HG02884 (cell line): Measurements from ENCODE around the gene CDC42.
"Not testable (repeated sequence)": the region's sequence is repeated elsewhere in the genome, so short reads cannot be mapped to it uniquely, and the experiment has no call there.

Experiments used
- ATAC-seq: cut with Tn5 transposase; IDR thresholded peaks from one replicate; pipeline ENCODE4 v1.9.1; 2021; ENCODE audit warnings: mild to moderate bottlenecking, moderate library complexity; ENCODE audit not compliant: unreplicated experiment

CDC42 gene

DNA sequence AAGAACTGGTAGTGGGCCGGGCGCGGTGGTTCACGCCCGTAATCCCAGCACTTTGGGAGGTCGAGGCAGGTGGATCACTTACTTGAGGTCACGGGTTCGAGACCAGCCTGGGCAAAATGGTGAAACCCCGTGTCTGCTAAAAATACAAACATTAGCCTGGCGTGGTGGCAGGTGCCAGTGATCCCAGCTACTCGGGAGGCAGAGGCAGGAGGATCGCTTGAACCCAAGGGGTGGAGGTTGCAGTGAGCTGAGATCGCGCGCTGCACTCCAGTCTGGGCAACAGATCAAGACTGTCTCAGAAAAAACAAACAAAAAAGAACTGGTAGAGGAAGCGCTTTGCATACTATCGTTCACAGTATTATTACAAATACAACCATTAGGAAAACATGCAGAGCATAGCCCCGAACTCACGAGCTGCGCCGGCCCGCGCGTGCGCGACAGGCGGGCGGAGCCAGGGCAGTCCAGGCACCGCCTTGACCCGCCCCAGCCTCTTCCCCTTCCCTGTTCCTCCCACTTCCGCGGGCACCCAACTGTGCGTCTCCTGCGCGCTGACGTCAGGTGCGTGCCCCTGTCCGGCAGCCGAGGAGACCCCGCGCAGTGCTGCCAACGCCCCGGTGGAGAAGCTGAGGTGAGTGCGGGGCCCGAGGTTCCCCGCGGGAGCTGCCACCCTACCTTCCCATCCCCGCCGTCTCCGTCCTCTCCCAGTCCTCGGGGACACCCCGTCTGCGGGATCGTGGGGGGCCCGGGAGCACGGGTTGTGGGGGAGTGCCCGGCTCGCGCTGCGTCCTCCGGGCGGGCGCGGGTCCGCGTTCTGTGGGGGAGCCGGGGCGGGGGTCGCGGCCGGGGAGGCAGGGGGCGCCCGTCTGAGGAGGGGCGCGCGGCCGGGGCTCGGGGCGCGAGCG lies at the start of gene CDC42:
Gene CDC42, plus strand, starts transcription at position 595 of the 902 bp plus-strand sequence. CDS start 25,770 bp downstream, outside the sequence.
- ATAC-seq, result peak; percentile 79

DNA sequence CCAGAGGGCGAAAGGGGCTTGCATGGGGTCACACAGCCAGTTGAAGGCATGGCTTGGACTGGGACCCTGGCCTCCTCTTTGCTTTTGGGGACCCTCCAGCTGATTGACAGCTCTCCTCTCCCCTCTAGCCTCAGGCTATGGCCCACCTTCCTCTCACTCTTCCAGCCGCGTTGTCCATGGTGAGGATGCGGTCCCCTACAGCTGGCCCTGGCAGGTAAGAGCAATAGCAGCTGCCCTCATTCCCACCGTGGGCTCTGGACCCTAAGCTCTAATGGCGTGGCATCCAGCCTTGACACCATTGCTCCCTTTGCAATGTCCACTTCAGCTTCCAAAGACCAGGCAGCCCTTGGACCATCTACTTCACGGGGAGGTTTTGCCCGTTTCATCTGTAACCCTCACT lies 49.6 kb upstream of the CDC42 start:
- ATAC-seq, result not testable (repeated sequence)

DNA sequence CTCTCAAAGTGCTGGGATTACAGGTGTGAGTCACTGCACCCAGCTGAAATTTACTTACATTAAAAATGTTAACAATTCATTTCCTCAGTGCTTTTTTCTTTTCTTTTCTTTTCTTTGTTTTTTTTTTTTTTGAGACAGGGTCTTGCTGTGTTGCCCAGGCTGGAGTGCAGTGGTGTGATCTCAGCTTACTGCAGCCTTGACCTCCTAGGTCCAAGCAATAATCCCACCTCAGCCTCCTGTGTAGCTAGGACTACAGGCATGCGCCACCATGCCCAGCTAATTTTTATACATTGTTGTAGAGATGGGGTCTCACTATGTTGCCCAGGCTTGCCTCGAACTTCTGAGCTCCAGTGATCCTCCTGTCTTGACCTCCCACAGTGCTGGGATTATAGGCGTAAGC lies 48.5 kb upstream of the CDC42 start:
- not testable (repeated sequence) for ATAC-seq

DNA sequence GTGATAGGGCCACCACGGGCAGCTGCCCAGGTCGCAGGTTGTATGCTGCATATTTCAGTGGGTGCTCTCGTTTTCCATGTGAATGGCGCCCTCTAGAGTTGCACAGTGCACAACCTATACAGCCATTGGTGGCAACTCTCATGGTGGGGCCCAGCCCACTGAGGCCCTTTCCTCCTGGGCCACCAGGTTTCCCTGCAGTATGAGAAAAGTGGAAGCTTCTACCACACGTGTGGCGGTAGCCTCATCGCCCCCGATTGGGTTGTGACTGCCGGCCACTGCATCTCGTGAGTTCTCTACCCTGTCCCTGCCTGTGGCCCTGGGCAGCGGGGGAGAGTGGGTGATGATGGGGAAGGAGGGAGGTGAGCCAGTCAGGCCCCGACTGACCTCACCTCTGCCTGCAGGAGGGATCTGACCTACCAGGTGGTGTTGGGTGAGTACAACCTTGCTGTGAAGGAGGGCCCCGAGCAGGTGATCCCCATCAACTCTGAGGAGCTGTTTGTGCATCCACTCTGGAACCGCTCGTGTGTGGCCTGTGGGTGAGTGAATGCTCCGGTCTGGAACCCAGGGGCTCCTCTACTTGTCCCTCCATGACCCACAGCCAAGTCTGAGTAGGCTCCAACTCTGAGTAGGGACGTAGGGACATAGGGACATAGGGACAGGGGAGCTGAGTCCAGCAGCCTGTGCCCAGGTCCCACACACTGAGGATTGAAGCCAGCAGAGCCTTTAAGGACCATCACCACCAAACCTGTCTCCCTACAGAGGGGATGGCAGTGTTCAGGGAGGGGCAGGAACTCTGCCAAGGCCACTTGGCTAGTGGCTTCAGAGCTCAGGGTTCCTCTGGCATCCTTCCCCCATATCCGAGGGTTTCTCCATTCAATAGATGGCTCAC lies 47.0 kb upstream of the CDC42 start:
- ATAC-seq, result not testable (repeated sequence)

DNA sequence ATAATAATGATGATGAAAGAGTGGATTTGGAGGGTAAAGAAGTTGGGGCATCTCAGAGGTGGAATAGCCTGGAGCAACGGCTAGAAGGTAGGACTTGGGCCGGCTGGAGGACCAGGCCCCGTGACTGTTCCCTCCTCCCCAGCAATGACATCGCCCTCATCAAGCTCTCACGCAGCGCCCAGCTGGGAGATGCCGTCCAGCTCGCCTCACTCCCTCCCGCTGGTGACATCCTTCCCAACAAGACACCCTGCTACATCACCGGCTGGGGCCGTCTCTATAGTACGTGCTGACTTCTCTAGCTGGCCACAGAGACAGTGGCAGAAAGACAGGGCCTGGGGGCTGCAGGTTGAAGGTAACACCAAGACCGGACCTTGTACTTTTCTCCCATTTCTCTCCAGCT lies 45.8 kb upstream of the CDC42 start:
- ATAC-seq, result not testable (repeated sequence)

DNA sequence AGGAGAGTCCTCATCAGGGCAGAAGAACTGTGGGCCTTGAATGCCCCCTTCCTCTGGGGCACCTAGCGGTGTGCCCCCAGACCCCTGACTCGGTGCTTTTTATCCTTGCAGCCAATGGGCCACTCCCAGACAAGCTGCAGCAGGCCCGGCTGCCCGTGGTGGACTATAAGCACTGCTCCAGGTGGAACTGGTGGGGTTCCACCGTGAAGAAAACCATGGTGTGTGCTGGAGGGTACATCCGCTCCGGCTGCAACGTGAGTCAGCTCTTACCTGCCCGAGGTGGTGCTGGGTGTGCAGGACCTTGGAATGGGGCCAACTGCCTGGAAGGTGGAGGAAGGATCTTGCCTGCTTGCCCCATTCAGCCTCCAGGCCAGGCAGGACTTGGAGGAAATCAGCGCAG lies 45.2 kb upstream of the CDC42 start:
- ATAC-seq, result not testable (repeated sequence)

DNA sequence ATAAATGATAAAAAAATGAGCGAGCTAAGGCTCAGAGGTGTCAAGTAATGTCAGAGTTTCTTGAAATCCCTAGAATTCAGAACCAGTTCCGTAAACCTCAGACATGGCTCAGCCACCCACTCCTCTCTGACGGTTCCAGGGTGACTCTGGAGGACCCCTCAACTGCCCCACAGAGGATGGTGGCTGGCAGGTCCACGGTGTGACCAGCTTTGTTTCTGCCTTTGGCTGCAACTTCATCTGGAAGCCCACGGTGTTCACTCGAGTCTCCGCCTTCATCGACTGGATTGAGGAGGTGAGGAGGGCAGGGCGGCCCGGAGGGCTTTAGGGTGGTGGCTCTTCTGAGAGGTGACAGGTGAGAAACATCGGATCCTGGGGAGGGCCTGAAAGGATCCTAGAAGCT lies 42.9 kb upstream of the CDC42 start:
- ATAC-seq, result not testable (repeated sequence)

DNA sequence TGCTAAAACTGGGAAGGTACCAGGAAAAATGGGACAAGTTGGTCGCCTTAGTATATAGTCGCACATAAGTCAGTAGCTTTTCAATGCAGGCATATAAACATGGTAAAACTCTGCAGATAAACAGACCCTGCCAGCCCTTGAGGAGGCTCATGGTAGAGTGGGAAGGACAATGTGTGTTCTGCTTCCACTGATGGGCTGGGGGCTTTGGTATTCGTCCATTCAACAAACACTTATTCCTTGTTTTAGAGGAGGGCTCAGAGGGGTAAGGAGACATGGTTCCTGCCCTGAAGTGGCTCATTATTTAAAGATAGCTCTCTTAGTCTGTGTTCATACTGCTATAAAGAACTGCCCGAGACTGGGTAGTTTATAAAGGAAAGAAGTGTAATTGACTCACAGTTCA lies 39.8 kb upstream of the CDC42 start:
- ATAC-seq, result not testable (repeated sequence)

DNA sequence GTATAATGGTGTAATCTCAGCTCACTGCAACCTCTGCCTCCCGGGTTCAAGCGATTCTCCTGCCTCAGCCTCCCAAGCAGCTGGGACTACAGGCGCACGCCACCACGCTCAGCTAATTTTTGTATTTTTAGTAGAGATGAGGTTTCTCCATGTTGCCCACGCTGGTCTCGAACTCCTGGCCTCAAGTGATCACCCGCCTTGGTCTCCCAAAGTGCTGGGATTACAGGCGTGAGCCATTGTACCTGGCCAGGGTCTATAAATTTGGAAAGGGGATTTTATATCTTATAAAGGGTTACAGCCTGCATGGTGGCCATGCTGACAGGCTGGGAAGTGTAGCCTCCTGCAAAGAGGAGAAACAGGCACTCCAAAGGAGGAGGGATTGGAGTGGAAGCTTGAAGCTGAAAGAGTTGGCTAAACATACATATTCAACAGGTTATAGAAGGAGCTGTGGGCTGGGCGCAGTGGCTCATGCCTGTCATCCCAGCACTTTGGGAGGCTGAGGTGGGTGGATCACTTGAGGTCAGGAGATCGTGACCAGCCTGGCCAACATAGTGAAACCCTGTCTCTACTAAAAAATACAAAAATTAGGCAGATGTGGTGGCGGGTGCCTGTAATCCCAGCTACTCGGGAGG lies 37.8 kb upstream of the CDC42 start:
- not testable (repeated sequence) for ATAC-seq

DNA sequence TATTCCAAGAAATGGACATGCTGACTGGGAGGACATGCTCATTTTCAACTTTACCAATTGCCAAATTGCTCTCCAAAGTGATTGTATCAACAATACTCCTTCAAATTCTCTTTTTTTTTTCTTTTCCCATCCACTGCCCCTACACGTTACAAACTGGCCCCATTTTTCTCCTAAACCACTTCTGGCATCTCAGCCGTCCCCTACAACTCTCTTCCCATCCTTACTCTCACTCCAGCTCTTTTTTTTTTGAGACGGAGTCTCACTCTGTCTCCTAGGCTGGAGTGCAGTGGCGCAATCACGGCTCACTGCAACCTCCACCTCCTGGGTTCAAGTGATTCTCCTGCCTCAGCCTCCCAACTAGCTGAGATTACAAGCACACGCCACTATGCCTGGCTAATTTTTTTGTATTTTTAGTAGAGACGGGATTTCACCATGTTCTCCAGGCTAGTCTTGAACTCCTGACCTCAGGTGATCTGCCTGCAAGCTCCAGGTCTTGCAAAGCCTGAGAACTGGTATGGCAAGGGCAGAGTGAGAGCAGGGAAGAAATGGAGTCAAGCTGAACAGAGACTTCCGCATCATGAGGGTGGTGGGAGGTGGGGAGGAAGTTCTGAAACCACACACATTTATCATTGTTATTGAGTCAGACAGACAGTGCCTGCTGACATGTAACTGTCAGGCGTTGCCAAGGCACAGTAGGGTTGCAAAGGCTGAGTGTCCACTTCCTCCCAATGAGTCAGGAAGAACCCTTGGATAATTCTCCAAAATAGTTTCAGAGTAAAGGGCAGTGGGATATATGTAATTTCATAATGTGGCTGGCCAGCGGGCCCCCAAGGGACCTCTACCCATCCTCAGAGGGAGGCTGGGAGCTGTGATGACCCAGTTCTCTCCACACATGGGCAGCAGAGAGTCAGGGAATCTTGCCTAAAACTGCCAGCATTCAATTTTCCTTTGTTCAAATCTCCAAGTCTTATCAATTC lies 33.6 kb upstream of the CDC42 start:
- ATAC-seq, result no peak

DNA sequence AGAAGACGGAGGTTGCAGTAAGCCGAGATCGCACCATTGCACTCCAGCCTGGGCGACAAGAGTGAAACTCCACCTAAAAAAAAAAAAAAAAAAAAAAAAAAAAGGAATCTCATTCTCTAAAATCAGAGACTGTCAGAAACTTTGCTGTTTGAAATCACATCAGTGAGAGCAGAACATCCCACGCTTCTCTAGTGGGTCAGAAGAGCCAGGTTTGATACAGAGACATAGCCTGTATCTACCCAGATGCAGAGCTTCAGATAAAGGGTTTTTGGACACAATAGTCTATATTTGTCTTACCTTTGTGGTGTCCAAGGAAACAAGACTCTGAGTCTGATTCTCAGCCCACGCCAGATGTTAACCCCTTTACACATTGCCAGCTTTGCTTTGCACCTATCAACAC lies 31.4 kb upstream of the CDC42 start:
- ATAC-seq, result no peak

DNA sequence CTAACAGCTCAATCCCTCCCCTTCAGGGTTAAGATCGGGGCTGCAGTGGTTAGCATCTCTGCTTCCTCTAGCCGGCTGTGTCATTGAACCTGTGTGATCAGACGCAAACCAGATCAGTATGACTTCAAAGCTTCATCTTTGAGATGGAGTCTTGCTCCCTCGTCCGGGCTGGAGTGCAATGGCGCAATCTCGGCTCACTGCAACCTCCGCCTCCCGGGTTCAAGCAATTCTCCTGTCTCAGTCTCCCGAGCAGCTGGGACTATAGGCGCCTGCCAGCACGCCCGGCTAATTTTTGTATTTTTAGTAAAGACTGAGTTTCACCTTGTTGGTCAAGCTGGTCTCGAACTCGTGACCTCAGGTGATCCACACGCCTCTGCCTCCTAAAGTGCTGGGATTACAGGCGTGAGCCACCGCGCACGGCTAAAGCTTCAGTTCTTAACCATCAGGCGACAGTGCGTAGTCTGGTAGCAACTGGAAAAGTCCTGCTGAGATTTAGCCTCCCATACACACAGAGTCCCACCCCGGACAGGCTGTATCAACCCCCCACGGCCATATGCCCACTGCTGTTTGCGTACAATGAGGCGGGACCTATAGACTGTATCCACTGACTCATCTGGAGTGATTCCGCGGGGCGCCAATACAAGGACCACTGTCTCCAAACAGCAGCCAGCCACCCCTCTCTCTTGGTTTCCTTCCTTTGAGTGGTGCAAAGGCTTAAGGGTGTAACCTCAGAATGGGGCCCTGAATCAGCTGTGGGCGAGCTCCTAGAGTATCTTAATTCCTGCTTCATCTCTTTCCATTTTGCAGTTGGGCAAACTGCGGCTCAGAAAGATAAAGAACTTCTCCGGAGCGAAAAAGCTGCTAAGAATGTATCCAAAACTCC lies 27.8 kb upstream of the CDC42 start:
- peak; percentile 53 for ATAC-seq

DNA sequence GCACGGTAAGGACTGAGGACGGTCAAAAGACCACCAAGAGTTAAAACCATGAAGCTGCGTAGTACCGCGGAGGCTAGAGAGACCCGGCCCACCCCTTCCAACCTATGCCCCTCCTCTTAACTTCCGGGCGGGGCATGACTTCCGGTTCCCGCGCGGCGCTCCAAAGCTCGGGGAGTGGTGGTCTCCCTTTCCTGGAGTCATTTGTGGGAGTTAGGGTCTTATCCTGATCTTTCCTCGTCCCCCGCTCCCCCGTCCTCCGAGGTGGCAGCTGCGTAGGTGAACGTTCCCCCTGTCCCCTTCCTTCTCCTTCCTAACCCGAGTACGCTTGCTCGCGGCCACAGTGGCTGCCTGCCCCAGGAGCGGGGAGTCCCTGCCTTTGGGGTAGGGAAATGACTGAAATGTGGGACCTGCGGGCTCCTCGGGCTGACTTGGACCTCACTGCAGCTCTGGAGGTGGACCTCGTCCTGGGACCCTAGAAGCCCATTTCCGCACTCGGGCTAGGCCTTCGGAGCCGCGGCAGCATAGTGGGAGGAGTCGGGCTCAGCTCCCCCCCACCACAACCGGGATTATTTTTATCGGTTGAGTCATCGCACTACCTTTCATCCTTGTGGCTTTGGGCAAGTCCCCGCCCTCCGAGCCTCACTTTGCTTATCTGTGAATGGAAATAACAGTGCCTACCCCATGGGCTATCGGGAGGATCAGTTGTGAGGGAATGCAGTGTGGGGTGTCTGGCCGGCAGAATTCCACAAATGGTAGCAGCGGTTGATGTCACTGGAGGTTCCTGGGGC lies 26.9 kb upstream of the CDC42 start:
- ATAC-seq, result peak; percentile 50

DNA sequence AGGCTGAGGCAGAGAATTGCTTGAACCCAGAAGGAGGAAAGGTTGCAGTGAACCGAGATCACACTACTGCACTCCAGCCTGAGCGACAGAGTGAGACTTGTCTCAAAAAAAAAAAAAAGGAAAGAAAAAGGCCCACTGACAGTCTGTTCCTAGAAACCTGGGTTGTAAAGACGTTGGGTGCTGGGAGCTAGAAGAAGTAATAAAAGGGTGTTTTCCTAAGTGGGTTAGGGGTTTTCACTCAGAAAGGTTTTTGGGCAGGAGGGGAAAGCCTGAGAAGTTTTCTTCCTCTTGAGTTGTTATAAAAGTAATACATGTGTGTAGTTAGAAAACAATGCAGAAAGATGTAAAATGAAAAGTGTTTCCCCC lies 25.6 kb upstream of the CDC42 start:
- ATAC-seq, result no peak

DNA sequence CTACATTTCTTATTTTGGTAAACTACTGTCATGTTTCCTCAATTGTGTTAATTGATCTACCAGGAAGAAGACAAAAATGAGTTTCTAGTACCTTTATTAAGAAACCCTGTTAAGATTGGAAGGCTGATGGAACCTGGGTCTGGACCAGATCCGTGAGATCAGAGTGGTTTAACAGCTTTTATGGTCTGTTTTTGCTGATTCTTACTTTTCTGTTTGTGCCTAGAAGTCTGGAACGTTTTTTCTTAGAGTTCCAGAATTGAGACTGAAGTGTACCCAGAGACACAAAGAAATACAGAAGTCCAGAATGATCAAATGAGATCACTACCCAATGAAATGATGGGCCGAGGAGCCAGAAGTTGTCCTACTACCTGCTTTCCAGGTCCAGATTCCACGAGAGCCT lies 22.5 kb upstream of the CDC42 start:
- ATAC-seq, result no peak

DNA sequence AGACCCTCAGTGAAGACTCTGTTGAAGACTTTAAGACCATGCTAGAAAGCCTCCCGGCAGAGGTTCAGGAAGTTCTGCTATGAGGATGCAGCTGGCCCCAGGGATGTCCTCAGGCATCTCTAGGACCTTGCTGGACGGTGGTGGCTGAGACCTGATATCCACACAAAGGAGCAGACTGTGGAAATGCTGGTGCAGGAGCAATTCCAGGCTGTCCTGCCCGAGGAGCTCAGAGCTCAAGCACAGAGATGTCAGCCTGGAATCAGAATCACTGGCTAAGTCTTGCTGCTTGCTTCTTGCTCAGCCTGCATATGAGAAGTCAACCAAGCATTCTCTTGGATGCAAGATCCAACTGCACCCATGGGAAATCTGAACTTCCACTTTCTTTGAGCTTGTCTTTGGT lies 22.0 kb upstream of the CDC42 start:
- no peak for ATAC-seq

DNA sequence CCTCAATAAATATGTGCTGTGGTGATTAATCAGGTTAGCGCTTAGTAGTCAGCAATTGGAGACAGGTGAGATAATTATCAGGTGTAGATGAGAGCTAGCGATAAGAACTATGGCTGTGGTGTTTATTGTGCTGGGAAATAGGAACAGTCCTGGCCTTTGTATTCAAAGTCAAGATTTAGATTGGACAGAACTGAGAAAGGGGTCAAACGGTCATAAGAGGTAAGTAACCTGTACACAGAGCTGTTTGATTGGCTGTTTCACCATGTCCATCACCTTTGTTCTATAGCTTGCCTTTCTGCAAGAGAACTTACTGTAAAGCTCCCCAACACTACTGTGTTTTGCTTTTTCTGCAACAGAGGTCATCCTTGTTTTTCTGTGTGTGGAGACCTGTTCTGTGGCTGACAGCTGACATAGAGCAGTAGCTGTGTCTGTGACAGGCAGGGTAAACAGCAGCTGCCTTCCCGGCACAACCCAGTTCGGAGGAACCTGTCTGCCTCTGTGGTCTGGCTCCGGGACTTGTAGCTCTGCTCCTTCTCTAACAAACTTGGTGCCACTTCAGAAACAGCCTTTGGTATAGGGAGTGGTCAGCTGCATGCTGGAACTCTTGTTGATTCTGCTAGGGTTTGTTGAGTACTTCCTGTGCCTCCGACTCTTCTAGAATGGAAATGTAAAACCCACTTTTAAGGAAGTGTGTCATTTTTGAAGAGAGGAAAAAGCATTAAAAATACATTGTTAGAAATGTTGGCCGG lies 21.1 kb upstream of the CDC42 start:
- ATAC-seq, result no peak

DNA sequence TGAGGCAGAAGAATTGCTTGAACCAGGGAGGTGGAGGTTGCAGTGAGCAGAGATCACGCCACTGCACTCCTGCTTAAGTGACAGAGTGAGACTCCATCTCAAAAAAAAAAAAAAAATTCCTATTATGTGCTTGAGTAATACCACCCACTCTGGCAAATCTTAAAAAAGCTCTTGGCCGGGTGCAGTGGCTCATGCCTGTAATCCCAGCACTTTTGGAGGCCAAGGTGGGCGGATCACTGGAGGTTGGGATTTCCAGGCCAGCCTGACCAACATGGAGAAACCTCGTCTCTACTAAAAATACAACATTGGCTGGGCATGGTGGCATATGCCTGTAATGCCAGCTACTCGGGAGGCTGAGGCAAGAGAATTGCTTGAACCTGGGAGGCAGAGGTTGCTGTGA lies 17.7 kb upstream of the CDC42 start:
- not testable (repeated sequence) for ATAC-seq
